Liver (tissue), 3 donors: ENCODE measurements around the gene KRT86.

ENCODE experiments used
- JUND ChIP-seq, 2 donors: IDR thresholded peaks; 2 replicates each; pipeline ENCODE4 v1.6.1; 2016; ENCODE audit warnings: antibody characterized with exemption in 2 of 2
- TF ChIP-seq, protein P1 (sequence below): fragments of 150-350 bp; IDR thresholded peaks from 2 replicates; pipeline ENCODE4 v1.5.1; 2017; ENCODE audit warnings: improper control_type of control experiment, low read depth, low read length; ENCODE audit not compliant: missing input control
- donor health status: healthy.
- donor health status: healthy.

GRCh38 chr12:52313461-52313860 lies 39.0 kb downstream of the KRT86 start:
- TF ChIP-seq, protein P1, sequence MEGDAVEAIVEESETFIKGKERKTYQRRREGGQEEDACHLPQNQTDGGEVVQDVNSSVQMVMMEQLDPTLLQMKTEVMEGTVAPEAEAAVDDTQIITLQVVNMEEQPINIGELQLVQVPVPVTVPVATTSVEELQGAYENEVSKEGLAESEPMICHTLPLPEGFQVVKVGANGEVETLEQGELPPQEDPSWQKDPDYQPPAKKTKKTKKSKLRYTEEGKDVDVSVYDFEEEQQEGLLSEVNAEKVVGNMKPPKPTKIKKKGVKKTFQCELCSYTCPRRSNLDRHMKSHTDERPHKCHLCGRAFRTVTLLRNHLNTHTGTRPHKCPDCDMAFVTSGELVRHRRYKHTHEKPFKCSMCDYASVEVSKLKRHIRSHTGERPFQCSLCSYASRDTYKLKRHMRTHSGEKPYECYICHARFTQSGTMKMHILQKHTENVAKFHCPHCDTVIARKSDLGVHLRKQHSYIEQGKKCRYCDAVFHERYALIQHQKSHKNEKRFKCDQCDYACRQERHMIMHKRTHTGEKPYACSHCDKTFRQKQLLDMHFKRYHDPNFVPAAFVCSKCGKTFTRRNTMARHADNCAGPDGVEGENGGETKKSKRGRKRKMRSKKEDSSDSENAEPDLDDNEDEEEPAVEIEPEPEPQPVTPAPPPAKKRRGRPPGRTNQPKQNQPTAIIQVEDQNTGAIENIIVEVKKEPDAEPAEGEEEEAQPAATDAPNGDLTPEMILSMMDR: no peak
- no peak for TF ChIP-seq JUND (IDR thresholded peaks at IDR 0.05)
